HL-60 (cell line): ENCODE data around the gene APOL1.
"Not testable (repeated sequence)": the region's sequence is repeated elsewhere in the genome, so short reads cannot be mapped to it uniquely, and the experiment has no call there.

ENCODE experiments used
- DNase-seq, 2 experiments: peaks; one replicate each; pipeline ENCODE4 v3.0.0-alpha.2; 2010 to 2020; ENCODE audit warnings: low read depth in 1 of 2, low spot score in 1 of 2
- H3K27ac ChIP-seq: fragments of 250-450 bp; sonication (Bioruptor Pico); replicated peaks from 2 replicates; pipeline ENCODE4 v1.5.1; 2020; ENCODE audit warnings: mild to moderate bottlenecking, moderate library complexity
- H3K27me3 ChIP-seq: fragments of 250-450 bp; sonication (Bioruptor Pico); 2 replicates; pipeline ENCODE4 v1.5.1; 2021; ENCODE audit warnings: mild to moderate bottlenecking, moderate library complexity; ENCODE audit not compliant: insufficient read depth, poor library complexity, severe bottlenecking
- H3K4me3 ChIP-seq: replicated peaks from 2 replicates; pipeline ENCODE4 v1.5.1; 2011; ENCODE audit warnings: mild to moderate bottlenecking, control low read depth, low read length; ENCODE audit not compliant: insufficient read depth
- CTCF ChIP-seq: IDR thresholded peaks from one replicate; pipeline ENCODE4 v1.5.1; 2011; ENCODE audit warnings: low read length, control low read depth, inconsistent platforms; ENCODE audit not compliant: insufficient read depth
- GABPA ChIP-seq: IDR thresholded peaks from 2 replicates; pipeline ENCODE4 v1.6.1; 2012; ENCODE audit warnings: low read depth
- POLR2AphosphoS5 ChIP-seq: IDR thresholded peaks from 2 replicates; pipeline ENCODE4 v1.6.1; 2012; ENCODE audit warnings: low read depth
- REST ChIP-seq: IDR thresholded peaks from 2 replicates; pipeline ENCODE4 v1.6.1; 2012; ENCODE audit warnings: low read depth; ENCODE audit not compliant: insufficient replicate concordance
- SPI1 ChIP-seq: IDR thresholded peaks from 2 replicates; pipeline ENCODE4 v1.6.1; 2012; ENCODE audit warnings: low read depth, mild to moderate bottlenecking, borderline replicate concordance

APOL1 gene

GRCh38 chr22:36246718-36247117 lies 6.2 kb upstream of the APOL1 start:
- no peak overlapping the region for H3K27ac ChIP-seq
- DNase-seq, result no peak
- no peak overlapping the region for H3K4me3 ChIP-seq
- TF ChIP-seq POLR2AphosphoS5 (no peak), CTCF (no peak), GABPA (no peak), REST (no peak), SPI1 (no peak)
- H3K27me3 ChIP-seq, result no peaks in the 10 kb centered on the region

GRCh38 chr22:36247955-36248354 lies 5.0 kb upstream of the APOL1 start:
- Histone ChIP-seq H3K4me3 (no peak overlapping the region), H3K27ac (no peak overlapping the region), H3K27me3 (no peaks in the 10 kb centered on the region)
- no peak for TF ChIP-seq CTCF
- no peak for TF ChIP-seq GABPA
- TF ChIP-seq REST, result no peak
- no peak for TF ChIP-seq SPI1
- no peak for TF ChIP-seq POLR2AphosphoS5
- DNase-seq, result no peak

GRCh38 chr22:36249160-36249559 lies 3.8 kb upstream of the APOL1 start:
- Histone ChIP-seq H3K4me3 (no peak overlapping the region), H3K27ac (no peak overlapping the region), H3K27me3 (no peaks in the 10 kb centered on the region)
- DNase-seq, result no peak
- no peak for TF ChIP-seq SPI1

- not testable (repeated sequence) for H3K27me3 ChIP-seq, DNase-seq, H3K4me3 ChIP-seq, H3K27ac ChIP-seq
Measured at GRCh38 chr22:36250292-36250960, 2.5 kb upstream of the APOL1 start.

- not testable (repeated sequence) for DNase-seq, H3K27ac ChIP-seq, H3K4me3 ChIP-seq, H3K27me3 ChIP-seq
Measured at GRCh38 chr22:36251979-36252608, 839 bp upstream of the APOL1 start.
